Neural cell (in vitro differentiated cells): ENCODE measurements around the gene SLC18B1.

Experiments used
- CTCF ChIP-seq: fragments of 450-650 bp; IDR thresholded peaks from 2 replicates; pipeline ENCODE4 v1.5.1; 2014; ENCODE audit warnings: antibody characterized with exemption, mild to moderate bottlenecking, moderate library complexity; ENCODE audit not compliant: poor library complexity, severe bottlenecking
- EP300 ChIP-seq: fragments of 450-650 bp; conservative IDR thresholded peaks from 2 replicates; pipeline ENCODE4 v1.6.1; 2014; ENCODE audit warnings: antibody characterized with exemption, mild to moderate bottlenecking, moderate library complexity; ENCODE audit not compliant: poor library complexity, severe bottlenecking
- EZH2 ChIP-seq: fragments of 200-600, 300-800 bp; shearing (Covaris generic), sonication (generic); IDR thresholded peaks from 2 replicates; pipeline ENCODE4 v1.6.1; 2014; ENCODE audit warnings: antibody characterized with exemption, low read length, borderline replicate concordance, mild to moderate bottlenecking; ENCODE audit not compliant: insufficient read depth, poor library complexity, severe bottlenecking
- MXI1 ChIP-seq: fragments of 450-650 bp; conservative IDR thresholded peaks from 2 replicates; pipeline ENCODE4 v1.6.1; 2014; ENCODE audit warnings: antibody characterized with exemption, mild to moderate bottlenecking; ENCODE audit not compliant: poor library complexity, severe bottlenecking
- POLR2AphosphoS5 ChIP-seq: IDR thresholded peaks from 2 replicates; pipeline ENCODE4 v1.6.1; 2012
- RAD21 ChIP-seq: fragments of 450-650 bp; conservative IDR thresholded peaks from 2 replicates; pipeline ENCODE4 v1.6.1; 2014; ENCODE audit warnings: antibody characterized with exemption, mild to moderate bottlenecking, moderate library complexity
- SMC3 ChIP-seq: fragments of 450-650 bp; conservative IDR thresholded peaks from 2 replicates; pipeline ENCODE4 v1.6.1; 2014; ENCODE audit warnings: antibody characterized with exemption, mild to moderate bottlenecking, moderate library complexity; ENCODE audit not compliant: poor library complexity
- TAF1 ChIP-seq: IDR thresholded peaks from 2 replicates; pipeline ENCODE4 v1.6.1; 2012; ENCODE audit warnings: low read depth
- TF ChIP-seq, protein P1 (sequence below): IDR thresholded peaks from 2 replicates; pipeline ENCODE4 v1.6.1; 2012; ENCODE audit warnings: borderline replicate concordance

DNA sequence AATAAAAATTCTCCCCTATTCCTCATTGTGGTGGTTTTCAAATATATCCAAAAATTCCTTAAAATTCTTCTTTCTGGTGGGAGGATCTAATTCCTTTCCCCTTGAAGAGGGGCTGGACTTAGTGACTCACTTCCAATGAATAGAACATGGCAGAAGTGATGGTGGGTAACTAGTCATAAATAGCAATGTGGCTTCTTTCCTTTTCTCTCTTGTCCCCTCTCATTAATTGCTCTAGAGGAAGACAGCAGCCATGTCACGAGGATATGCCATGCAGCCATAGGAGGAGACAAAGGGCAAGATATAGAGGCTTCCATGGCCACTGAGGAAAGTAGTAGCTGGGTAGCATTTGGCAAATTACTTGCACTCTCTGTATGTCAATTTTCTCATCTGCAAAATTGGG lies 46.6 kb downstream of the SLC18B1 start:
- TF ChIP-seq, protein P1, sequence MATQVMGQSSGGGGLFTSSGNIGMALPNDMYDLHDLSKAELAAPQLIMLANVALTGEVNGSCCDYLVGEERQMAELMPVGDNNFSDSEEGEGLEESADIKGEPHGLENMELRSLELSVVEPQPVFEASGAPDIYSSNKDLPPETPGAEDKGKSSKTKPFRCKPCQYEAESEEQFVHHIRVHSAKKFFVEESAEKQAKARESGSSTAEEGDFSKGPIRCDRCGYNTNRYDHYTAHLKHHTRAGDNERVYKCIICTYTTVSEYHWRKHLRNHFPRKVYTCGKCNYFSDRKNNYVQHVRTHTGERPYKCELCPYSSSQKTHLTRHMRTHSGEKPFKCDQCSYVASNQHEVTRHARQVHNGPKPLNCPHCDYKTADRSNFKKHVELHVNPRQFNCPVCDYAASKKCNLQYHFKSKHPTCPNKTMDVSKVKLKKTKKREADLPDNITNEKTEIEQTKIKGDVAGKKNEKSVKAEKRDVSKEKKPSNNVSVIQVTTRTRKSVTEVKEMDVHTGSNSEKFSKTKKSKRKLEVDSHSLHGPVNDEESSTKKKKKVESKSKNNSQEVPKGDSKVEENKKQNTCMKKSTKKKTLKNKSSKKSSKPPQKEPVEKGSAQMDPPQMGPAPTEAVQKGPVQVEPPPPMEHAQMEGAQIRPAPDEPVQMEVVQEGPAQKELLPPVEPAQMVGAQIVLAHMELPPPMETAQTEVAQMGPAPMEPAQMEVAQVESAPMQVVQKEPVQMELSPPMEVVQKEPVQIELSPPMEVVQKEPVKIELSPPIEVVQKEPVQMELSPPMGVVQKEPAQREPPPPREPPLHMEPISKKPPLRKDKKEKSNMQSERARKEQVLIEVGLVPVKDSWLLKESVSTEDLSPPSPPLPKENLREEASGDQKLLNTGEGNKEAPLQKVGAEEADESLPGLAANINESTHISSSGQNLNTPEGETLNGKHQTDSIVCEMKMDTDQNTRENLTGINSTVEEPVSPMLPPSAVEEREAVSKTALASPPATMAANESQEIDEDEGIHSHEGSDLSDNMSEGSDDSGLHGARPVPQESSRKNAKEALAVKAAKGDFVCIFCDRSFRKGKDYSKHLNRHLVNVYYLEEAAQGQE, result no peak
- TF ChIP-seq SMC3, result no peak
- TF ChIP-seq CTCF, result no peak
- TF ChIP-seq TAF1, result no peak
- no peak for TF ChIP-seq EZH2
- no peak for TF ChIP-seq POLR2AphosphoS5
- TF ChIP-seq EP300, result no peak
- TF ChIP-seq MXI1, result no peak
- no peak for TF ChIP-seq RAD21
